Measurements from ENCODE around the gene TMEM108. TPM values are rescaled to one million over a fixed set of nuclear protein-coding genes. Genes with fewer than 3 reads are reported as not detected.

Gene TMEM108
- total RNA-seq, 1 experiment from 2014 or later: not detected

- no peaks in the 10 kb centered on the region for H3K36me3 Mint-ChIP-seq (ENCODE audit: insufficient read depth, unreplicated experiment)
- no peak overlapping the region for H3K4me3 ChIP-seq (ENCODE audit: low read depth, low read length)
- H3K4me1 ChIP-seq: no peaks in the 10 kb centered on the region
- no peaks in the 10 kb centered on the region for H3K27me3 ChIP-seq (replicated peaks; ENCODE audit: control insufficient read depth, insufficient read depth, low read length)
- ChIA-PET POLR2A (no interaction called here), CTCF (no interaction called here)
- DNase-seq: no peak
- H3K9me3 Mint-ChIP-seq (ENCODE audit: unreplicated experiment): peaks cover 12% of the 10 kb centered on the region
- no peaks in the 10 kb centered on the region for H3K36me3 ChIP-seq (ENCODE audit: control insufficient read depth, insufficient read depth, low read length)
- no peak for TF ChIP-seq CTCF (IDR thresholded peaks at IDR 0.05; ENCODE audit: insufficient read depth in 1 of 2, low read depth in 1 of 2, low read length in 1 of 2, severe bottlenecking in 1 of 2, unreplicated experiment in 1 of 2)
- intact Hi-C loops (cut with micrococcal nuclease; ENCODE audit: unreplicated experiment): no loop called here
- peaks cover 4% of the 10 kb centered on the region for H3K27me3 Mint-ChIP-seq (ENCODE audit: insufficient read depth, unreplicated experiment)
- no peaks in the 10 kb centered on the region for H3K9me3 ChIP-seq
- H3K4me1 Mint-ChIP-seq (ENCODE audit: low read depth, unreplicated experiment): no peaks in the 10 kb centered on the region
- no TSS peak for BruUV-seq (replicated peaks)
- no peak overlapping the region for H3K4me3 Mint-ChIP-seq (ENCODE audit: unreplicated experiment)
- H3K27ac Mint-ChIP-seq (ENCODE audit: unreplicated experiment): no peak overlapping the region
Measured at GRCh38 chr3:133227813-133228212, 189.6 kb downstream of the TMEM108 start.

- no peaks in the 10 kb centered on the region for H3K27me3 Mint-ChIP-seq (ENCODE audit: insufficient read depth, unreplicated experiment)
- CTCF ChIA-PET: no interaction called here
- no peak for TF ChIP-seq CTCF (IDR thresholded peaks at IDR 0.05; ENCODE audit: insufficient read depth in 1 of 2, low read depth in 1 of 2, low read length in 1 of 2, severe bottlenecking in 1 of 2, unreplicated experiment in 1 of 2)
- H3K27me3 ChIP-seq (replicated peaks; ENCODE audit: control insufficient read depth, insufficient read depth, low read length): no peaks in the 10 kb centered on the region
- DNase-seq: no peak
- no TSS peak for BruUV-seq (replicated peaks)
- intact Hi-C loops (cut with micrococcal nuclease; ENCODE audit: unreplicated experiment): no loop called here
- H3K36me3 ChIP-seq (ENCODE audit: control insufficient read depth, insufficient read depth, low read length): no peaks in the 10 kb centered on the region
- H3K4me1 Mint-ChIP-seq (ENCODE audit: low read depth, unreplicated experiment): no peaks in the 10 kb centered on the region
- POLR2A ChIA-PET: no interaction called here
- H3K4me3 Mint-ChIP-seq (ENCODE audit: unreplicated experiment): no peak overlapping the region
- peaks cover 9% of the 10 kb centered on the region for H3K9me3 Mint-ChIP-seq (ENCODE audit: unreplicated experiment)
- no peak overlapping the region for H3K27ac Mint-ChIP-seq (ENCODE audit: unreplicated experiment)
- no peaks in the 10 kb centered on the region for H3K36me3 Mint-ChIP-seq (ENCODE audit: insufficient read depth, unreplicated experiment)
- H3K9me3 ChIP-seq: no peaks in the 10 kb centered on the region
- H3K4me3 ChIP-seq (ENCODE audit: low read depth, low read length): no peak overlapping the region
- H3K4me1 ChIP-seq: no peaks in the 10 kb centered on the region
Measured at GRCh38 chr3:133230195-133230594, 192.0 kb downstream of the TMEM108 start.

DNA sequence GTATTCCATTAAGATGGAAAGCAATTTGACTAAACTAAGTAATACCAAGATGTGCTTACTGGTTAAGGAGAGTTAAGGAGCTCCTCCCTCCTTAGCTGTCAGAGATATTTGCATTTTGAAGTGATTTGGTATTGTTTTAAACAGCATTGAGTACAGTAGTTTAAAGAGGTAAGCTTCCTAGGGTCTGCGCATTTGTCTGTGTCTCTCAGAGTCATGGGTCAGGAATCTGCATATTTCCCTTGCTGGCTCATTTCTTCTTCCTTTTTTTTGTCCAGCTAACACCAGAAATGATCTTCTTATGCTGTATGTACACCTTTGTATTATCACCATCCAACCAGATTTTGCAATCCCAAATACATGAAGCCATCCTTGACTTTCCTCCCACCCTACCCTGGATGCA is 198.7 kb downstream of the TMEM108 start:
- Mint-ChIP-seq H3K9me3 (ENCODE audit: unreplicated experiment) (peaks cover 8% of the 10 kb centered on the region), H3K4me1 (ENCODE audit: low read depth, unreplicated experiment) (no peaks in the 10 kb centered on the region), H3K27ac (ENCODE audit: unreplicated experiment) (no peak overlapping the region), H3K36me3 (ENCODE audit: insufficient read depth, unreplicated experiment) (no peaks in the 10 kb centered on the region), H3K4me3 (ENCODE audit: unreplicated experiment) (no peak overlapping the region), H3K27me3 (ENCODE audit: insufficient read depth, unreplicated experiment) (peaks cover 15% of the 10 kb centered on the region)
- CTCF ChIA-PET: no interaction called here
- Histone ChIP-seq H3K4me1 (no peaks in the 10 kb centered on the region), H3K9me3 (no peaks in the 10 kb centered on the region), H3K36me3 (ENCODE audit: control insufficient read depth, insufficient read depth, low read length) (no peaks in the 10 kb centered on the region), H3K4me3 (ENCODE audit: low read depth, low read length) (no peak overlapping the region), H3K27me3 (replicated peaks; ENCODE audit: control insufficient read depth, insufficient read depth, low read length) (no peaks in the 10 kb centered on the region)
- POLR2A ChIA-PET: no interaction called here
- no peak for DNase-seq
- intact Hi-C loops (cut with micrococcal nuclease; ENCODE audit: unreplicated experiment): no loop called here
- no peak for TF ChIP-seq CTCF (IDR thresholded peaks at IDR 0.05; ENCODE audit: insufficient read depth in 1 of 2, low read depth in 1 of 2, low read length in 1 of 2, severe bottlenecking in 1 of 2, unreplicated experiment in 1 of 2)
- no TSS peak for BruUV-seq (replicated peaks)

All from Caco-2 (cell line).